ENCODE data around the gene ARHGAP42.

The ARHGAP42 gene

GRCh38 chr11:100774132-100774531 is 87.0 kb downstream of the ARHGAP42 start:
- no peak overlapping the region for H3K4me3 ChIP-seq (ENCODE audit: low read depth, low read length, poor library complexity, severe bottlenecking)
- no peaks in the 10 kb centered on the region for H4K20me1 ChIP-seq (ENCODE audit: insufficient read depth, low read length)
- H3K9me2 ChIP-seq (ENCODE audit: low read depth, low read length): no peaks in the 10 kb centered on the region
- no peak overlapping the region for H2AFZ ChIP-seq (ENCODE audit: low read length)
- no peaks in the 10 kb centered on the region for H3K79me2 ChIP-seq (ENCODE audit: insufficient read depth, low read length)
- H3F3A ChIP-seq (ENCODE audit: insufficient read depth, low read length): no peaks in the 10 kb centered on the region
- no peaks in the 10 kb centered on the region for H3K27me3 ChIP-seq (ENCODE audit: insufficient read depth, low read length)
- no peak overlapping the region for H3K27ac ChIP-seq (ENCODE audit: low read depth, low read length, poor library complexity, severe bottlenecking)
- TF ChIP-seq, protein P1, sequence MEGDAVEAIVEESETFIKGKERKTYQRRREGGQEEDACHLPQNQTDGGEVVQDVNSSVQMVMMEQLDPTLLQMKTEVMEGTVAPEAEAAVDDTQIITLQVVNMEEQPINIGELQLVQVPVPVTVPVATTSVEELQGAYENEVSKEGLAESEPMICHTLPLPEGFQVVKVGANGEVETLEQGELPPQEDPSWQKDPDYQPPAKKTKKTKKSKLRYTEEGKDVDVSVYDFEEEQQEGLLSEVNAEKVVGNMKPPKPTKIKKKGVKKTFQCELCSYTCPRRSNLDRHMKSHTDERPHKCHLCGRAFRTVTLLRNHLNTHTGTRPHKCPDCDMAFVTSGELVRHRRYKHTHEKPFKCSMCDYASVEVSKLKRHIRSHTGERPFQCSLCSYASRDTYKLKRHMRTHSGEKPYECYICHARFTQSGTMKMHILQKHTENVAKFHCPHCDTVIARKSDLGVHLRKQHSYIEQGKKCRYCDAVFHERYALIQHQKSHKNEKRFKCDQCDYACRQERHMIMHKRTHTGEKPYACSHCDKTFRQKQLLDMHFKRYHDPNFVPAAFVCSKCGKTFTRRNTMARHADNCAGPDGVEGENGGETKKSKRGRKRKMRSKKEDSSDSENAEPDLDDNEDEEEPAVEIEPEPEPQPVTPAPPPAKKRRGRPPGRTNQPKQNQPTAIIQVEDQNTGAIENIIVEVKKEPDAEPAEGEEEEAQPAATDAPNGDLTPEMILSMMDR (IDR thresholded peaks at IDR 0.05; ENCODE audit: low read length): no peak
- H3K36me3 ChIP-seq (ENCODE audit: insufficient read depth, low read length): no peaks in the 10 kb centered on the region
- no peaks in the 10 kb centered on the region for H3K4me1 ChIP-seq (ENCODE audit: insufficient read depth, low read length, severe bottlenecking)
- H3K4me2 ChIP-seq (ENCODE audit: low read length): no peak overlapping the region
- H3K9me3 ChIP-seq (ENCODE audit: low read length): no peaks in the 10 kb centered on the region
- H3K9ac ChIP-seq (ENCODE audit: low read length): no peak overlapping the region

DNA sequence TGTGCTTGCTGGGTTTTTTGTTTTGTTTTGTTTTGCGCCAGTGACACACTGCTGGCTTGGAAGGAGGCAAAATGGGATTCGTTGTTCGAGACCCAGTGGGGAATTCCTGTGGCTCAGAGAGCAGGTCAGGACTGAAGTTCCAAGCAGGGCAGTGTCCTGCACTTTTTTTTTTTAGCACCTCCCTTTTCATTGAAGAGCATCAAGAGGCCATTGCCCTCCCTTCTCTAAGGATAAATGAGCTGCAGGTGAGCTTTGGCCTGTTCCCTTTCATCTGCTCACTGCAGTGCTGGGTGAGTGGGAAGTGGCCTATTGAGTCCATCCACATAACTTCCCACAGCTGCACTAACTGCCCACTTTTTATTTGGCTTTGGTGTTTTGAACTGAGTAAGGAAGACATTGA is 87.8 kb downstream of the ARHGAP42 start:
- Histone ChIP-seq H3K4me2 (ENCODE audit: low read length) (no peak overlapping the region), H4K20me1 (ENCODE audit: insufficient read depth, low read length) (no peaks in the 10 kb centered on the region), H3K79me2 (ENCODE audit: insufficient read depth, low read length) (no peaks in the 10 kb centered on the region), H2AFZ (ENCODE audit: low read length) (no peak overlapping the region), H3K27ac (ENCODE audit: low read depth, low read length, poor library complexity, severe bottlenecking) (no peak overlapping the region), H3K4me3 (ENCODE audit: low read depth, low read length, poor library complexity, severe bottlenecking) (no peak overlapping the region), H3K36me3 (ENCODE audit: insufficient read depth, low read length) (no peaks in the 10 kb centered on the region), H3K27me3 (ENCODE audit: insufficient read depth, low read length) (no peaks in the 10 kb centered on the region), H3K9me3 (ENCODE audit: low read length) (no peaks in the 10 kb centered on the region), H3K9ac (ENCODE audit: low read length) (no peak overlapping the region), H3K4me1 (ENCODE audit: insufficient read depth, low read length, severe bottlenecking) (no peaks in the 10 kb centered on the region), H3K9me2 (ENCODE audit: low read depth, low read length) (no peaks in the 10 kb centered on the region), H3F3A (ENCODE audit: insufficient read depth, low read length) (no peaks in the 10 kb centered on the region)
- TF ChIP-seq, protein P1 (IDR thresholded peaks at IDR 0.05; ENCODE audit: low read length): no peak
- TF ChIP-seq EZH2 (IDR thresholded peaks at IDR 0.05; ENCODE audit: borderline replicate concordance, low read length): no peak

DNA sequence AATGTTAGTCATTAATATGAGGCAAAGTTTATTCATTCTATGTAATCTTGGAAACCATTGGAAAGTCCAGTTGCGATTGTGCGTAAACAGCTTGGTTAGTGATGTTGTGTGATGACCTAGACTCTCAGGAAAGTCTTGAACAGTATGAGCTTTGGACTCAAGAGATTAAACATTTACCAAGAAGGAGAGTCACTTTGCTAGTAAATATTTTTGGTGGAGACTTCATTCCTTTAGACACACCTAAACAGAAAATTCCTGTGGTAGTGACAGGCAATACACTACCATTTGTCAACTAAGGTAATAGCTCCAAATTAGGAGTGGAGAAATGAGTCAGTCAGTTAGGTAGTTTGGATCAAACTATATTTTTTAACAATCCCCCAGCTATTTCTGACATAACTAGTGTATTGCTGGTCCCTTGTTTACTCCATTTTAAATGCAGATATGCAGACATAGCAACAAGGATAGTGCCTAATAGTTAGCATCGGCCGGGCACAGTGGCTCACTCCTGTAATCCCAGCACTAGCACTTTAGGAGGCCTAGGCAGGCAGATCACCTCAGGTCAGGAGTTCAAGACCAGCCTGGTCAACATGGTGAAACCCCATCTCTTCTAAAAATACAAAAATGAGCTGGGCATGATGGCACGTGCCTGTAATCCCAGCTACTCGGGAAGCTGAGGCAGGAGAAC is 89.3 kb downstream of the ARHGAP42 start:
- Histone ChIP-seq H3K4me1 (ENCODE audit: insufficient read depth, low read length, severe bottlenecking) (no peaks in the 10 kb centered on the region), H3K36me3 (ENCODE audit: insufficient read depth, low read length) (no peaks in the 10 kb centered on the region), H3K9ac (ENCODE audit: low read length) (no peak overlapping the region), H3F3A (ENCODE audit: insufficient read depth, low read length) (no peaks in the 10 kb centered on the region), H3K4me2 (ENCODE audit: low read length) (no peak overlapping the region), H3K27me3 (ENCODE audit: insufficient read depth, low read length) (no peaks in the 10 kb centered on the region), H3K79me2 (ENCODE audit: insufficient read depth, low read length) (no peaks in the 10 kb centered on the region), H4K20me1 (ENCODE audit: insufficient read depth, low read length) (no peaks in the 10 kb centered on the region), H3K27ac (ENCODE audit: low read depth, low read length, poor library complexity, severe bottlenecking) (no peak overlapping the region), H3K4me3 (ENCODE audit: low read depth, low read length, poor library complexity, severe bottlenecking) (no peak overlapping the region), H3K9me2 (ENCODE audit: low read depth, low read length) (no peaks in the 10 kb centered on the region), H2AFZ (ENCODE audit: low read length) (no peak overlapping the region), H3K9me3 (ENCODE audit: low read length) (no peaks in the 10 kb centered on the region)
- TF ChIP-seq, protein P1 (IDR thresholded peaks at IDR 0.05; ENCODE audit: low read length): no peak
- no peak for TF ChIP-seq EZH2 (IDR thresholded peaks at IDR 0.05; ENCODE audit: borderline replicate concordance, low read length)

Data from OCI-LY1 (cell line).